Measurements from ENCODE around the gene SLC44A3. TPM values are rescaled to one million over a fixed set of nuclear protein-coding genes. Genes with fewer than 3 reads are reported as not detected.

The SLC44A3 gene
- total and polyA plus RNA-seq, 2 of the 8 experiments (the other 6 are each of a cell fraction or from before 2014, with no cell fraction given), result 4.2 to 5.0 TPM

- Histone ChIP-seq H3K27ac (ENCODE audit: low read depth, low read length) (no peak overlapping the region), H3K23me2 (ENCODE audit: low read depth, low read length) (no peaks in the 10 kb centered on the region)
- no peak for TF ChIP-seq HDAC2 (IDR thresholded peaks at IDR 0.05; ENCODE audit: borderline replicate concordance in 1 of 2, low read depth in 2 of 2, low read length in 2 of 2)
- TF ChIP-seq CHD2 (IDR thresholded peaks at IDR 0.05; ENCODE audit: low read length), result no peak
- TF ChIP-seq TAF7 (optimal IDR thresholded peaks at IDR 0.05; ENCODE audit: borderline replicate concordance, low read depth, low read length), result no peak
- no peak for TF ChIP-seq SP4 (IDR thresholded peaks at IDR 0.05; ENCODE audit: low read length)
- TF ChIP-seq SAP30 (IDR thresholded peaks at IDR 0.05; ENCODE audit: insufficient read depth, insufficient replicate concordance, low read length), result no peak
- no peak for TF ChIP-seq TAF1 (IDR thresholded peaks at IDR 0.05; ENCODE audit: low read depth, low read length)
- TF ChIP-seq USF2 (IDR thresholded peaks at IDR 0.05; ENCODE audit: low read length), result peak; percentile 72
- no peak for TF ChIP-seq POLR2AphosphoS5 (IDR thresholded peaks at IDR 0.05; ENCODE audit: low read depth, low read length)
- TF ChIP-seq SP1 (IDR thresholded peaks at IDR 0.05; ENCODE audit: low read depth, low read length), result no peak
- no peak for TF ChIP-seq SRF (IDR thresholded peaks at IDR 0.05; ENCODE audit: low read depth, low read length)
Observed at GRCh38 chr1:94854458-94855306, 34.5 kb downstream of the SLC44A3 start.

More at GRCh38 chr1:94854458-94855306, 34.5 kb downstream of the SLC44A3 start:
- Histone ChIP-seq H2BK20ac (ENCODE audit: low read length) (no peak overlapping the region), H4K91ac (replicated peaks; ENCODE audit: insufficient read length, low read length) (peak overlapping the region; percentile 87), H3K36me3 (ENCODE audit: control insufficient read depth in 2 of 4, insufficient read depth in 4 of 4, low read length in 3 of 4) (no peaks in the 10 kb centered on the region), H3K4me1 (replicated peaks in 1 of 4; ENCODE audit: control insufficient read depth in 3 of 4, insufficient read depth in 4 of 4, low read length in 3 of 4) (peaks cover 0 to 6% (median under 1%) of the 10 kb centered on the region in 4 experiments; a peak in 3 of 7 replicates), H3K4ac (replicated peaks; ENCODE audit: insufficient read length, low read depth, low read length) (no peak overlapping the region), H3K23ac (ENCODE audit: insufficient read length) (no peak overlapping the region), H2BK120ac (replicated peaks; ENCODE audit: low read depth, low read length) (no peak overlapping the region), H3K27me3 (replicated peaks in 1 of 4; ENCODE audit: control insufficient read depth in 3 of 4, extremely low read depth in 1 of 4, insufficient read depth in 3 of 4, low read length in 3 of 4) (peaks cover 0 to 5% (median 2%) of the 10 kb centered on the region in 4 experiments; a peak in 3 of 7 replicates), H2BK5ac (ENCODE audit: low read depth, low read length) (no peak overlapping the region), H3K4me3 (ENCODE audit: extremely low read depth in 1 of 4, insufficient read depth in 2 of 4, low read depth in 3 of 4, low read length in 4 of 4) (peak overlapping the region in 3 of 4 experiments; percentile 16 to 52 (median 25); a peak in 4 of 8 replicates), H2AK5ac (ENCODE audit: low read depth, low read length) (0 out of 2 replicates have a peak overlapping the region, but pooled peaks have one; percentile 20), H3K4me2 (ENCODE audit: insufficient read depth in 1 of 2, low read depth in 2 of 2, low read length in 2 of 2) (peak overlapping the region; percentile 4 to 73; a peak in 3 of 4 replicates), H4K8ac (ENCODE audit: extremely low read depth, insufficient read depth, low read length) (peak overlapping the region; percentile 90; the same call in 1 of the 2 replicates), H4K5ac (ENCODE audit: insufficient read length, low read depth, low read length) (no peak overlapping the region), H4K20me1 (replicated peaks in 1 of 2; ENCODE audit: control insufficient read depth in 1 of 2, insufficient read depth in 2 of 2, low read length in 2 of 2) (no peaks in the 10 kb centered on the region), H3K9me3 (ENCODE audit: insufficient read depth in 2 of 2, low read depth in 1 of 2, low read length in 1 of 2) (no peaks in the 10 kb centered on the region), H3K9ac (replicated peaks in 1 of 4; ENCODE audit: extremely low read depth in 1 of 4, low read depth in 3 of 4, low read length in 3 of 4) (0 out of 7 replicates have a peak overlapping the region, but pooled peaks of 1 of the 4 experiments have one; percentile 32), H2AFZ (ENCODE audit: low read length) (peak overlapping the region; percentile 70; the same call in 1 of the 2 replicates), H3K18ac (ENCODE audit: extremely low read depth, low read length) (no peak overlapping the region), H3K79me2 (ENCODE audit: control insufficient read depth in 1 of 2, insufficient read depth in 2 of 2, low read length in 2 of 2) (no peaks in the 10 kb centered on the region), H3K14ac (ENCODE audit: insufficient read length) (no peak overlapping the region), H3K79me1 (ENCODE audit: low read depth, low read length) (no peaks in the 10 kb centered on the region), H3K56ac (replicated peaks; ENCODE audit: insufficient read length, low read depth, low read length) (no peak overlapping the region), H2BK15ac (ENCODE audit: low read length) (no peak overlapping the region), H2BK12ac (ENCODE audit: low read depth, low read length) (peak overlapping the region; percentile 29; the same call in 1 of the 2 replicates)
- FAIRE-seq, result peak; percentile 99
- POLR2A ChIA-PET (ENCODE audit: partially characterized antibody), result interaction anchor here (0.9 to 2.0 kb wide), 9 partner anchors 9 to 379 kb away, joined by 3 to 6 read pairs (median 4); partner anchors contain the start of gene CNN3
- CTCF ChIA-PET (ENCODE audit: partially characterized antibody), result interaction anchor here (0.6 to 5.1 kb wide), 74 partner anchors 8 to 1251 kb away, joined by 3 to 55 read pairs (median 6); partner anchors contain the start of genes CNN3, RWDD3, SLC44A3 and TLCD4
- WGBS, 2 experiments (ENCODE audit: extremely low coverage in 1 of 2, insufficient coverage in 1 of 2, insufficient read length in 1 of 2, insufficient replicate concordance in 2 of 2, low coverage in 1 of 2, low lambda C conversion rate in 2 of 2, missing lambda C conversion rate in 1 of 2), result 35% methylated on average over 18 of the region's 21 CpGs; no CpG with 5 or more reads in 1 of the 2 experiments
- DNase-seq (ENCODE audit: low read depth in 1 of 2, low spot score in 2 of 2), result peak; percentile 61 to 78

All from H1 (cell line).